Umbilical cord (tissue), 2 donors: ENCODE measurements around the gene TMEM165. TPM values are rescaled to one million over a fixed set of nuclear protein-coding genes. Genes with fewer than 3 reads are reported as not detected.

Source experiments
- DNase-seq: peaks from one replicate; pipeline ENCODE4 v3.0.0-alpha.2; 2015; ENCODE audit warnings: low spot score
- total RNA-seq: library from RNA; depleted of rRNA; stranded (reverse); fragments of >200 nt; gene quantifications from one replicate; pipeline ENCODE4 v1.2.3, GENCODE V29; 2014; ENCODE audit warnings: low replicate concordance; ENCODE audit not compliant: insufficient read depth

The TMEM165 gene
- total RNA-seq, 1 donor from 2014 or later = 225 TPM

GRCh38 chr4:55458164-55458563 lies 62.4 kb downstream of the TMEM165 start:
- DNase-seq = peak; percentile 39

GRCh38 chr4:55458611-55459010 lies 62.9 kb downstream of the TMEM165 start:
- DNase-seq = no peak

DNA sequence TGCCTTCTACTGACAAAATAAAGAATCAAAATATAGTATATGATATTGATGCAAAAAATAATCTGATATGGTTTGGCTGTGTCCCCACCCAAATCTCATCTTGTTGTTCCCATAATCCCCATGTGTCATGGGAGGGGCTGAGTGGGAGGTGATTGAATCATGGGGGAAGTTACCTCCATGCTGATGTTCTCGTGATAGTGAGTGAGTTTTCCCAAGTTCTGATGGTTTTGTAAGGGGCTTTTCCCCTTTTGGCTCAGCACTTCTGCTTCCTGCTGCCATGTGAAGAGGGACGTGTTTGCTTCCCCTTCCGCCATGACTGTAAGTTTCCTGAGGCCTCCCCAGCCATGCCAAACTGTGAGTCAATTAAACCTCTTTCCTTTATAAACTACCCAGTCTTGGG lies 70.2 kb downstream of the TMEM165 start:
- DNase-seq = no peak

GRCh38 chr4:55468724-55469123 lies 73.0 kb downstream of the TMEM165 start:
- DNase-seq = no peak

DNA sequence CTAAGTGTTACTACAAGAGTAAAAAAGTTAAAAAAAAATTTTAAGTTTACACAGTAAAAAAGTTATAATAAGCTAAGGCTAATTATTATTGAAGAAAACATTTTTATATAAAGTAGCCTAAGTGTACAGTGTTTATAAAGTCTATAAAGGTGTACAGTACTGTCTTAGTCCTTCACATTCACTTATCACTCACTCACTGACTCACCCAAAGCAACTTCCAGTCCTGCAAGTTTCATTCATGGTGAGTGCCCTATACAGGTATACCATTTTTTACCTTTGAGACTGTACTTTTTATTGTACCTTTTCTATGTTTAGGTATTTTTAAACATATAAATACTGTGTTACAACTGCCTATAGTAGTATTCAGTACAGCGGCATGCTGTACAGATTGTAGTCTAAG lies 74.2 kb downstream of the TMEM165 start:
- no peak for DNase-seq

Other genes with a start within 250 kb of the TMEM165 start
- 3.1 TPM for gene SRD5A3, start 49.7 kb upstream of the TMEM165 start, total RNA-seq
- gene CLOCK, start 151.0 kb downstream of the TMEM165 start, total RNA-seq = 27.9 TPM
- not detected for gene PDCL2, start 196.3 kb downstream of the TMEM165 start, total RNA-seq
- not detected for gene NMU, start 240.3 kb downstream of the TMEM165 start, total RNA-seq